ENCODE results near the gene RBPJL. TPM values are rescaled to one million over a fixed set of nuclear protein-coding genes. Genes with fewer than 3 reads are reported as not detected.

RBPJL gene
- total RNA-seq, 3 donors from 2014 or later: not detected

DNA sequence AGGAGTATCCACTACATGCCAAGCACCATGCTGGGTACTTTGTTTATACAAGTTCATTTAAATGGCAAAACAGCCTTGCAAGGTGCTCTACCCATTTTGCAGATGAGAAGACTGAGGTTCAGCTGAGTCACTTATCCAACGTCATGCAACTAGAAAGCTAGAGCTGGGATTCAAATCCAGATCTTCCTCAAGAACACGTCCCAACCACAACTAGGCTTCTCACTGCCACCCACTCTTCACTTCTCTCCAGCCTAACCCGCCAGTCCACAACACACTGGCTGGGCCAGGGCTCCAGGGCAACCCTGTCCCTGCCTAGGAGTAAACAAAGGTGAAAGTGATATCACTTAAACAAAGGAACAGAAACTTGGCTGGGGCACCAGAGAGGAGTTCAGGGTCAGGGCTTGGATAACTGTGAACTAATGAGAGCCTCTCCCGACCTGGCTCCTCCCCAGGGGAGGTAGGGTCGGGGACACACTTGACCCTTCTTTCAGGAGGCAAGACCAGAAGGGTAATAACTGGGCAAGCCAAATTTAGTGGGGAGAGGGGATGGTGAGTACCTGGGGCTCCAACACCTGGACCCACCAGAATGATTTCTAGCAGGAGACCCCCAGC is 33.7 kb downstream of the RBPJL start:
- TF ChIP-seq, protein P1, sequence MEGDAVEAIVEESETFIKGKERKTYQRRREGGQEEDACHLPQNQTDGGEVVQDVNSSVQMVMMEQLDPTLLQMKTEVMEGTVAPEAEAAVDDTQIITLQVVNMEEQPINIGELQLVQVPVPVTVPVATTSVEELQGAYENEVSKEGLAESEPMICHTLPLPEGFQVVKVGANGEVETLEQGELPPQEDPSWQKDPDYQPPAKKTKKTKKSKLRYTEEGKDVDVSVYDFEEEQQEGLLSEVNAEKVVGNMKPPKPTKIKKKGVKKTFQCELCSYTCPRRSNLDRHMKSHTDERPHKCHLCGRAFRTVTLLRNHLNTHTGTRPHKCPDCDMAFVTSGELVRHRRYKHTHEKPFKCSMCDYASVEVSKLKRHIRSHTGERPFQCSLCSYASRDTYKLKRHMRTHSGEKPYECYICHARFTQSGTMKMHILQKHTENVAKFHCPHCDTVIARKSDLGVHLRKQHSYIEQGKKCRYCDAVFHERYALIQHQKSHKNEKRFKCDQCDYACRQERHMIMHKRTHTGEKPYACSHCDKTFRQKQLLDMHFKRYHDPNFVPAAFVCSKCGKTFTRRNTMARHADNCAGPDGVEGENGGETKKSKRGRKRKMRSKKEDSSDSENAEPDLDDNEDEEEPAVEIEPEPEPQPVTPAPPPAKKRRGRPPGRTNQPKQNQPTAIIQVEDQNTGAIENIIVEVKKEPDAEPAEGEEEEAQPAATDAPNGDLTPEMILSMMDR (IDR thresholded peaks at IDR 0.05): no peak
- TF ChIP-seq POLR2AphosphoS5 (IDR thresholded peaks at IDR 0.05): peak; percentile 16 to 75 (median 67)
- Histone ChIP-seq H3K27me3 (no peaks in the 10 kb centered on the region), H3K9me3 (no peaks in the 10 kb centered on the region), H3K4me1 (peaks cover 26 to 70% of the 10 kb centered on the region in 2 donors), H3K27ac (peak overlapping the region; percentile 97 to 99), H3K4me3 (peak overlapping the region in 1 of 3 donors; percentile 96), H3K36me3 (no peaks in the 10 kb centered on the region)
- peak; percentile 81 to 84 for DNase-seq (ENCODE audit: low spot score in 2 of 2)
- intact Hi-C loops (cut with DNase I; ENCODE audit: low total_unique reads): loop anchor here (10.0 kb wide), 1 partner anchor 1344 kb away; the partner anchor contains the start of gene TP53RK

GRCh38 chr20:45340951-45341350 is 34.3 kb downstream of the RBPJL start:
- peaks cover 26 to 71% of the 10 kb centered on the region in 2 donors for H3K4me1 ChIP-seq
- no peaks in the 10 kb centered on the region for H3K36me3 ChIP-seq
- peak overlapping the region in 1 of 3 donors; percentile 96 for H3K4me3 ChIP-seq
- no peak for TF ChIP-seq POLR2A (IDR thresholded peaks at IDR 0.05)
- TF ChIP-seq, protein P1 (IDR thresholded peaks at IDR 0.05): no peak
- TF ChIP-seq POLR2AphosphoS5 (IDR thresholded peaks at IDR 0.05): peak in 1 of 3 donors; percentile 3
- H3K27me3 ChIP-seq: no peaks in the 10 kb centered on the region
- no peaks in the 10 kb centered on the region for H3K9me3 ChIP-seq
- intact Hi-C loops (cut with DNase I; ENCODE audit: low total_unique reads): loop anchor here (10.0 kb wide), 1 partner anchor 1344 kb away; the partner anchor contains the start of gene TP53RK
- DNase-seq (ENCODE audit: low spot score in 2 of 2): no peak
- H3K27ac ChIP-seq: peak overlapping the region; percentile 97 to 99

- no peaks in the 10 kb centered on the region for H3K9me3 ChIP-seq
- H3K27ac ChIP-seq: peak overlapping the region; percentile 97 to 99
- intact Hi-C loops (cut with DNase I; ENCODE audit: low total_unique reads): loop anchor here (10.0 kb wide), 1 partner anchor 1343 kb away; the partner anchor contains the start of gene TP53RK
- H3K4me3 ChIP-seq: peak overlapping the region in 2 of 3 donors; percentile 82 to 96
- H3K36me3 ChIP-seq: no peaks in the 10 kb centered on the region
- H3K4me1 ChIP-seq: peaks cover 25 to 68% of the 10 kb centered on the region in 2 donors
- H3K27me3 ChIP-seq: no peaks in the 10 kb centered on the region
- TF ChIP-seq, protein P1 (IDR thresholded peaks at IDR 0.05): no peak
- TF ChIP-seq POLR2A (IDR thresholded peaks at IDR 0.05) (no peak), POLR2AphosphoS5 (IDR thresholded peaks at IDR 0.05) (no peak)
- DNase-seq (ENCODE audit: low spot score in 2 of 2): no peak
These were observed 34.9 kb downstream of the RBPJL start for GRCh38 chr20:45341579-45341938.

- Histone ChIP-seq H3K9me3 (no peaks in the 10 kb centered on the region), H3K36me3 (no peaks in the 10 kb centered on the region), H3K4me3 (peak overlapping the region in 2 of 3 donors; percentile 82 to 96), H3K27ac (peak overlapping the region; percentile 97 to 99), H3K27me3 (no peaks in the 10 kb centered on the region), H3K4me1 (peaks cover 22 to 62% of the 10 kb centered on the region in 2 donors)
- peak; percentile 87 to 89 for DNase-seq (ENCODE audit: low spot score in 2 of 2)
- intact Hi-C loops (cut with DNase I; ENCODE audit: low total_unique reads): loop anchor here (10.0 kb wide), 1 partner anchor 1343 kb away; the partner anchor contains the start of gene TP53RK
- TF ChIP-seq POLR2AphosphoS5 (IDR thresholded peaks at IDR 0.05) (peak; percentile 57 to 85 (median 83)), POLR2A (IDR thresholded peaks at IDR 0.05) (peak; percentile 50)
- TF ChIP-seq, protein P1 (IDR thresholded peaks at IDR 0.05): no peak
These were observed 35.6 kb downstream of the RBPJL start for GRCh38 chr20:45341939-45342854.
